Suprapubic skin (tissue), 3 donors: ENCODE results near the gene PRR23E.

Experiments
- POLR2AphosphoS5 ChIP-seq, 3 donors: sonication (generic); formaldehyde crosslinking; IDR thresholded peaks; one replicate each; pipeline ENCODE4 v1.6.1; 2017; ENCODE audit warnings: antibody characterized with exemption in 3 of 3
- TF ChIP-seq, protein P1 (sequence below), 2 donors: fragments of 200-600 bp in 1 of 2; fragments of 450-650 bp in 1 of 2; sonication (generic) in 1 of 2; IDR thresholded peaks; one replicate each; pipeline ENCODE4 v1.5.1; 2016 to 2019; ENCODE audit warnings: antibody characterized with exemption in 2 of 2, mild to moderate bottlenecking in 1 of 2, moderate library complexity in 1 of 2

- TF ChIP-seq, protein P1, sequence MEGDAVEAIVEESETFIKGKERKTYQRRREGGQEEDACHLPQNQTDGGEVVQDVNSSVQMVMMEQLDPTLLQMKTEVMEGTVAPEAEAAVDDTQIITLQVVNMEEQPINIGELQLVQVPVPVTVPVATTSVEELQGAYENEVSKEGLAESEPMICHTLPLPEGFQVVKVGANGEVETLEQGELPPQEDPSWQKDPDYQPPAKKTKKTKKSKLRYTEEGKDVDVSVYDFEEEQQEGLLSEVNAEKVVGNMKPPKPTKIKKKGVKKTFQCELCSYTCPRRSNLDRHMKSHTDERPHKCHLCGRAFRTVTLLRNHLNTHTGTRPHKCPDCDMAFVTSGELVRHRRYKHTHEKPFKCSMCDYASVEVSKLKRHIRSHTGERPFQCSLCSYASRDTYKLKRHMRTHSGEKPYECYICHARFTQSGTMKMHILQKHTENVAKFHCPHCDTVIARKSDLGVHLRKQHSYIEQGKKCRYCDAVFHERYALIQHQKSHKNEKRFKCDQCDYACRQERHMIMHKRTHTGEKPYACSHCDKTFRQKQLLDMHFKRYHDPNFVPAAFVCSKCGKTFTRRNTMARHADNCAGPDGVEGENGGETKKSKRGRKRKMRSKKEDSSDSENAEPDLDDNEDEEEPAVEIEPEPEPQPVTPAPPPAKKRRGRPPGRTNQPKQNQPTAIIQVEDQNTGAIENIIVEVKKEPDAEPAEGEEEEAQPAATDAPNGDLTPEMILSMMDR (IDR thresholded peaks at IDR 0.05) = no peak
- no peak for TF ChIP-seq POLR2AphosphoS5 (IDR thresholded peaks at IDR 0.05)
Measured at GRCh38 chr3:127226457-127226856, 33.5 kb downstream of the PRR23E start.
